HG02642 (cell line): Measurements from ENCODE around the gene RAB27A.
A peak's percentile ranks its signal among the peaks of the same experiment; 100 is the strongest.
"Not testable (repeated sequence)": the region's sequence is repeated elsewhere in the genome, so short reads cannot be mapped to it uniquely, and the experiment has no call there.

Experiments
- ATAC-seq: cut with Tn5 transposase; IDR thresholded peaks from one replicate; pipeline ENCODE4 v1.9.1; 2021; ENCODE audit warnings: mild to moderate bottlenecking; ENCODE audit not compliant: unreplicated experiment, poor library complexity

The RAB27A gene

GRCh38 chr15:55282284-55282833 is 7.3 kb downstream of the RAB27A start:
- no peak for ATAC-seq

GRCh38 chr15:55281517-55282228 is 7.9 kb downstream of the RAB27A start:
- no peak for ATAC-seq

GRCh38 chr15:55280589-55280988 is 9.0 kb downstream of the RAB27A start:
- not testable (repeated sequence) for ATAC-seq

- peak; percentile 86 for ATAC-seq
Observed at GRCh38 chr15:55279746-55280351, 9.8 kb downstream of the RAB27A start.

DNA sequence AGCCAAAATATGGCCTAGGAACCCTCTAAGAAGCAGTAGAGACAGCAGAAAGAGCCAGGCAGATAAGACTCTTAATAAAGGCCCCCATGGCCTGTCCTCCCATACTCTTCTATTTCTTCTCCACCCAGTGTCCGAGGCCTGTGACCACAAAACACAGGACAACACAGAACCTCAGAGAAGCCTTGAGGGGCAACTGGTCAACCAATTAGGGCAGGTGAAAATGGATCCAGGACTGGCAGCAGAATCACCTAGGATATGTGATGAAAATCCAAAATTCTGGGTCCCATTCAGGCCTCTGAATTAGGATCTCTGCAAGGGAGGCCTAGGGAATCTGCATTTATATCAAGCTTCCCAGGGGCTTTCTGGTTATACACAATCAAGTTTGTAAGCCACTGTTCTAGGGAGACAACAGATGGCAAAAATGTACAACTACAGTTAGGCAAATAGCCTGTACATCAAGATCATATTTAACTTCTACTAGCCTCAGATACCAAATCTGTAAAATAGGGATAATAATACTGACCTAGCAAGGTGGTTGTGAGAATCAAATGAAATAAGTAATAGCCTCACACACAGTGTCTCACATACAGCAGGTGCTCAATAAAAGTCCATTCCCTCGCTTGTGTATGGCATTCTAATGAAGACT is 10.4 kb downstream of the RAB27A start:
- no peak for ATAC-seq

DNA sequence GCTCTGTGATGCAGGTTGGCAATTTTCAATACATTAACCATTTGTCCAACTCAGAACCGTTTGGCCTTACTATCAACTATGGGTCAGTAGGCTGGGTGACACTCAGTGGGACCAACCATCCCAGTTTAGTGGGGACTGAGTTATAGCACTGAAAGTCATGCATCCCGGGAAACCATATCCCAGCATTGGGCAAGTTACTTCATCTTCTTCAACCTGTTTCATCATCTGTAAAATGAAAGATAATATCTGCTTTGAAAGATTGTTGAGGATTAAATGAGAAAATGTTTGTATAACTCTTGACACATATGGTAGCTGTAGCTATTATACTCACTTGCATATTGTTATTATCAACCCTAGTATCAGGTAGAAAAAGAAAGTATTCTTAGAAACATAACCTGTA is 11.9 kb downstream of the RAB27A start:
- ATAC-seq: no peak

DNA sequence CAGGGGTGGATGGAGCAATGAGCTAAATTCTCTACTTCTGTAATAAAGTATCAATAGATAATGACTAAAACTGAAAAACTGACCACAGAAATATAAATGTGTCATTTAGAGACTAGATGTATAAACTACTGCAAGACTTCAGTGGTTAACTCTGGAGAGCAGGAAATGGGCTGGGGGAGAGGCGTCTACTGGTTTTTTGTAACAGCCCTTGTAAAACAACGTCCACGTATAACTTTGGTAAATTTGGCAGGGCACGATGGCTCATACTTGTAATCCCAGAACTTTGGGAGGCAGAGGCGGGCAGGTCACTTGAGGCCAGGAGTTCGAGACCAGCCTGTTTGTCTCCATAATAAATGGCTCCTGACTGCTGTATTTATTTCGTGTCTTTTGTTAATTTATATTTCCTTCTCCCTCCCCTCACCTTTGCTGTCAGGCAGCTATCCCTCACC is 12.5 kb downstream of the RAB27A start:
- ATAC-seq: peak; percentile 49

DNA sequence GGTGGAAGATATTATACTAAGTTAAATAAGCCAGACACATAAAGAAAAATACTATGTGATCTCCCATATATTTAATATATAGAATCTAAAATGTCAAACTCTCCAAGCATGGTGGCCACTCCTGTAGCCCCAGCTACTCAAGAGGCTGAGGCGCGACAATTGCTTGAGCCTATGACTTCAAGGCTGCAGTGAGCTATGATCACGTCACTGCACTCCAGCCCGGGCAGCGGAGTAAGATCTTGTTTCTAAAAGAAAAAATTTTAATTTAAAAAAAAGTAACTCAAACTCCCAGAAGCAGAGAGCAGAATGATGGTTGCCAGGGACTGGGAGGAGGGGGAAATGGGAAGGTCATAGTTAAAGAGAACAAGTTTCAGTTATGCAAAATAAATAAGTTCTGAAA is 13.3 kb downstream of the RAB27A start:
- no peak for ATAC-seq

GRCh38 chr15:55270291-55270690 is 19.3 kb downstream of the RAB27A start:
- no peak for ATAC-seq

- ATAC-seq: no peak
Observed at GRCh38 chr15:55268176-55268695, 21.4 kb downstream of the RAB27A start.

DNA sequence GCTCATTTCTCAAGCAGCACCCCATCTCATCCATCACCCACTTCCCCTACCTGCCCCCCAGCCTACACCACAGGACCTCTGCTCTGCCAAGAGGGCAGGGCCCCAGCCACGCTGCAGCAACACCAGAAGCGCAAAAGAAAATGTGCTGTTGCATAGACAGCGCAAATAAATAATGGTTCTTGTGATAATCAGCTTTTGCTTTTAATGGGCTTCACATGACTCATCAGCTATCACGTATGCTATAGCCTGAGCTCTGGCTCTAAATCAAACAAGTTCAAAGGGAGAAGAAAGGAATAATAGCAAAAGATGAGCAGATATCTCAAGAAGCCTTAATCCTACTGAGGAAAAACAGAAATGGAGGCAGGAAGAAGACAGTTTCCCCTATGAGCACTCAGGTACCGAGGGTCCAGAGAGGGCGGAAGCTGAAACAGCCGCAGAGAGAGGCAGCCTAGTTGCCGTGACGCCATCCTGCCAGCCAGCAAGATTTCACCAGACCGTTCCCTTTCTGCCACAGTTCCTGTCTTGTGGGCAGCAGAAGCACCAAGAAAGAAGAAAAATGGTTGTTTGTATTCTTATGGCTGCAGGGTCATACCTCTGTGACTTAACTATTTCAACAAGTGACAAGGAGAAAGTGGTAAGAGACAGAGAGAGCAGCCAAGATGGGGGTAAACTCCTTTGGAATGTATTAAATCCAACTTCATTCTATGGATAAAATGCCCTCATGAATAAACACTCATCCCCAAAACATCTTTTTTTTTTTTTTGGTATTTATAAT is 22.0 kb downstream of the RAB27A start:
- peak; percentile 97 for ATAC-seq

DNA sequence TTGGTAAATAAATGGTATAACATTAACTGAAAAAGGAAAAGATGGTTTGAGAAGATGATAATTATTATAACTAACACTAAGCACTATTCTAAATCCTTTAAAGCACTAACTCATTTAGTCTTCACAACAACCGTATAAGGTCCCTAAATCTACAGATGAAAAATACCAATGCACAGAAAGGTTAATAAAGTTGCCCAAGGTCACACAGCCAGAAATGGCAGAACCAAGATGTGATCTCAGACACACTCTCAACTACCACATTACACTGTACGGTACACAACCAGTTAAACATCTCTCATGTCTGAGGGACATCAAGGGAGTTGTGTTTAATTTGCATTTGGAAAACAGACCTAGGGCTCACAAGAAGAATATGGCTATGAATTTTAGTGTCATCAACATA is 23.1 kb downstream of the RAB27A start:
- no peak for ATAC-seq

GRCh38 chr15:55260562-55261131 is 29.0 kb downstream of the RAB27A start:
- no peak for ATAC-seq

DNA sequence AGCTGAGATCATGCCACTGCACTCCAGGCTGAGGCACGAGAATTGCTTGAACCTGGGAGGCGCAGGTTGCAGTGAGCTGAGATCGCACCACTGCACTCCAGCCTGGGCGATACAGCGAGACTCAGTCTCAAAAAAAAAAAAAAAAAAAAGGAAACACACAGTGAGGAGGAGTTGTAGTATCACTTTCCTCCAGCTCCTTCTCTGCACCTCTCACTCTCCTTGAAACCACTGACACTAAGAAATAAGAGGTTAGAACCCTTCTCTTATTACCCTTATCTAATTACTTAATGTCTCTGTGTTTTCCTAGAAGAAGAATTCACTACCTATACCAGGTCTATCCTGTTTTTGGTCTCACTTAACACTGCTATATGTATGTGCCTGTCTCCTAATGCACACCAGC is 31.7 kb downstream of the RAB27A start:
- ATAC-seq: peak; percentile 45

GRCh38 chr15:55257012-55257670 is 32.5 kb downstream of the RAB27A start:
- no peak for ATAC-seq

- peak; percentile 28 for ATAC-seq
Observed at GRCh38 chr15:55256281-55257011, 33.2 kb downstream of the RAB27A start.

GRCh38 chr15:55255714-55256113 is 33.9 kb downstream of the RAB27A start:
- ATAC-seq: peak; percentile 61

DNA sequence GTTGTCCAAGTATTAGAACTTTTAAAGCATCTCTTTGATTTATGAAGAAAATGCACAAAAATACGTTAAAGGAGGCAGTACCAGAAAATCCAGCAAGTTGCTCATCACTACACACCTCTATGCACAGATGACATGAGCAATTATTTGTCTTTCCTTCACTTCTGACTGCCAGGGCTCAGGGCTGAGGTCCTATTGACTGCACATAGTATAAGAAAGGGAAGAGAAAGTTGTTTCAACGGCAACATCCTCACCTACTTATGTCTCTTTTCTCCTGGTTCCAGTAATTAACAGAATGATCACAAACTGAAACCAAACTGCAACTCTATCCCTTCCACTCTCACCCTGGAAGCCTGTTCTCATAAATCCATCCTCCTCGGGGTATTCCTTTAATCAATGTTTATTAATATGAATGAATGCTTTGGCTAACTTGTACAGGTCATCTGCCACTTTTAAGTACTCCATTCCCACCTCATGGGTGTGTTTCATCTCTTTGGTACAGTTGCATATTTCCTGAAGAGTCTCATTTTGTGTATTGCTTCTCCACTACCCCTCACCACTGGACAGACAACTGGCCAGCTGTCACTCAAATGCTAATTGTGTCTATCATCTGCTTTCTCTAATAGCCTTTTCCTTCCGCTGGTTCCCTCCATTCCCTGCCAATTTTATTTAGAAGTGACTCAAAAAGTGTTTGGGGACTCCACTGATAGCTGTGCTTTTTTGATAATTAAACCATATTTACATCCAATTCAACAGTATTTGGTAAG is 34.5 kb downstream of the RAB27A start:
- ATAC-seq: peak; percentile 39
